ENCODE measurements around the gene KIF13A. TPM values are rescaled to one million over a fixed set of nuclear protein-coding genes. Genes with fewer than 3 reads are reported as not detected.
"Not testable (repeated sequence)": the region's sequence is repeated elsewhere in the genome, so short reads cannot be mapped to it uniquely, and the experiment has no call there.

The KIF13A gene
- total RNA-seq, 1 donor from 2014 or later = 59.0 TPM

DNA sequence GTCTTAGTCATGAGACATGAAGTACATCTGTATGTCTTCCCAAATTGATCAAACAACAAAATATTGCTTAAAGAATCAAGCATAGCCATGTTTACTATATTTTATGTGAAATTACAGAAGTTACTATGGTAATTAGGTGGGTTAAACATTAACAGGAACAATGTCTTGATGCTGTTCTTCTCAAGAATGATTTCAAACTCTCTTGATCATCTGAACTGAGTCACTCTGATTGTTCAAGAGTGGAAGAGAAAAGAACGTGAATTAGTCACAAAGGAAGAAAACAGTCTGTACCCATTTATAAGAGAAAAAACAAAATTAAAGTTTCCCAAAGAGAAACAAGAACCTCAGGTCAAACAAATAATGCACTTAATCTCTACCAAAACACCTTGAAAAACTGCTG, 218.6 kb downstream of the KIF13A start:
- H3K36me3 ChIP-seq = peaks cover 75% of the 10 kb centered on the region
- ATAC-seq = no peak
- no peaks in the 10 kb centered on the region for H3K9me3 ChIP-seq
- H3K4me1 ChIP-seq = no peaks in the 10 kb centered on the region
- DNase-seq = no peak
- TF ChIP-seq, protein P1, sequence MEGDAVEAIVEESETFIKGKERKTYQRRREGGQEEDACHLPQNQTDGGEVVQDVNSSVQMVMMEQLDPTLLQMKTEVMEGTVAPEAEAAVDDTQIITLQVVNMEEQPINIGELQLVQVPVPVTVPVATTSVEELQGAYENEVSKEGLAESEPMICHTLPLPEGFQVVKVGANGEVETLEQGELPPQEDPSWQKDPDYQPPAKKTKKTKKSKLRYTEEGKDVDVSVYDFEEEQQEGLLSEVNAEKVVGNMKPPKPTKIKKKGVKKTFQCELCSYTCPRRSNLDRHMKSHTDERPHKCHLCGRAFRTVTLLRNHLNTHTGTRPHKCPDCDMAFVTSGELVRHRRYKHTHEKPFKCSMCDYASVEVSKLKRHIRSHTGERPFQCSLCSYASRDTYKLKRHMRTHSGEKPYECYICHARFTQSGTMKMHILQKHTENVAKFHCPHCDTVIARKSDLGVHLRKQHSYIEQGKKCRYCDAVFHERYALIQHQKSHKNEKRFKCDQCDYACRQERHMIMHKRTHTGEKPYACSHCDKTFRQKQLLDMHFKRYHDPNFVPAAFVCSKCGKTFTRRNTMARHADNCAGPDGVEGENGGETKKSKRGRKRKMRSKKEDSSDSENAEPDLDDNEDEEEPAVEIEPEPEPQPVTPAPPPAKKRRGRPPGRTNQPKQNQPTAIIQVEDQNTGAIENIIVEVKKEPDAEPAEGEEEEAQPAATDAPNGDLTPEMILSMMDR (IDR thresholded peaks at IDR 0.05) = no peak
- intact Hi-C loops (cut with DNase I) = no loop called here
- H3K27ac ChIP-seq = no peak overlapping the region
- H3K27me3 ChIP-seq = no peaks in the 10 kb centered on the region
- H3K4me3 ChIP-seq = no peak overlapping the region

DNA sequence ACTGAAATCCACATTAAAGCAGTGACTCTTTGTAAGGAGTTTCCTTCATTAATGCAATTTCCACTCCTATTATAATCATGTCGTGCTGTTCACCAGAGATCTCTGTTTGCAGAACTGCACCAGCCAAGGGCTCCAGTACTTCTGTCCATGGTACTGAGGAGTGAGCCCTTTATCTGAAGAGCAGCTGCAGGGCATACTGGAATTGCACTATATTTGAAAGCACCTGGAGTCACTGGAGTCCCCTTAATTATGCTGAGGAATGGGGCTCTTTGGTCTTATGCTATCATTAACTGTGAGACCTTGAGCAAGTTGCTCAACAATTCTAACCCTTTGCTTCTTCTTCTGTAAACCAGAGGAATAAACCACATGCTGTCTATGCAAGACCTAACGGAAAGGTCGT, 219.0 kb downstream of the KIF13A start:
- Histone ChIP-seq H3K4me1 (no peaks in the 10 kb centered on the region), H3K27ac (no peak overlapping the region), H3K27me3 (no peaks in the 10 kb centered on the region), H3K4me3 (no peak overlapping the region), H3K9me3 (no peaks in the 10 kb centered on the region), H3K36me3 (peaks cover 75% of the 10 kb centered on the region)
- intact Hi-C loops (cut with DNase I) = no loop called here
- DNase-seq (no peak), ATAC-seq (no peak)
- TF ChIP-seq, protein P1 (IDR thresholded peaks at IDR 0.05) = no peak

DNA sequence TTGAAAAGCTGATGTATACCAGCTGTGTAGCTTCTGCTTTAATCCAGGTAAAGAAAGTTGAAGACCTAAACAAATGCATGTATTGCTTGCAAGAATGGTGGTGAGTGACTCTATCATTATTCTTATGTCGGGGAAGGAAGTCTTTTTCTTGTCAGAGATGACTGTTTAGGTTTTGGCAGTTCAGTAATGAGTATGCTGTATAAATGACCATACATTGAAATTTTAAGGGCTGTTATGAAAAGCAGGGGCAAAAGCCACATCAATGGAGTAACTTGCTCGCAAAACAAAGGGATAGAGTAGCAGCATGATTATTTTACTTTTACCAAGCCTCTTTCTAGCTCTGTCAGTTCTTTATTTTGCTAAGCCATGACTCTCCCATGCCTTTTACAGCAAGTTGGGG, 224.8 kb downstream of the KIF13A start:
- H3K4me3 ChIP-seq = no peak overlapping the region
- no peak overlapping the region for H3K27ac ChIP-seq
- H3K4me1 ChIP-seq = no peaks in the 10 kb centered on the region
- ATAC-seq (no peak), DNase-seq (no peak)
- peaks cover 49% of the 10 kb centered on the region for H3K36me3 ChIP-seq
- TF ChIP-seq, protein P1 (IDR thresholded peaks at IDR 0.05) = no peak
- H3K27me3 ChIP-seq = no peaks in the 10 kb centered on the region
- H3K9me3 ChIP-seq = no peaks in the 10 kb centered on the region
- intact Hi-C loops (cut with DNase I) = no loop called here

DNA sequence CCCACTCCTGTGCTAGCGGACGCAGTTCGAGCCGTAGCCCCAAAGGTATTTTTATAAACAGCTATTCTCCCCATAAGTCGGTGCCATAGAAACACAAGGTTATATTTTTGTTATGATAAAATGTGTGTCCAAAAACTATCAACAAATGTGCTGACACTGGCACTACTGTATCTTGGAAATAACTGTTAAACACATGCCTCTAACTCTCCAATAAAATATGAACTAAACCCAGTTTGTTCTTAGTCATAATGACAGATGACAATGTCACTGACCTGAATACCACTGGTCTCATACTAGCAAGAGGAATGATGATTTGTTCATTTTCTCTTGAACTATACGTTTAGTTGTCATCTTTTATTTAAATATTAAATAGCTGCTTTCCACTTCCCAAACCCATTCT, 229.3 kb downstream of the KIF13A start:
- no peaks in the 10 kb centered on the region for H3K9me3 ChIP-seq
- H3K27ac ChIP-seq = no peak overlapping the region
- no peaks in the 10 kb centered on the region for H3K27me3 ChIP-seq
- no peaks in the 10 kb centered on the region for H3K4me1 ChIP-seq
- intact Hi-C loops (cut with DNase I) = no loop called here
- no peak for ATAC-seq
- TF ChIP-seq, protein P1 (IDR thresholded peaks at IDR 0.05) = no peak
- no peak for DNase-seq
- H3K36me3 ChIP-seq = peaks cover 29% of the 10 kb centered on the region
- H3K4me3 ChIP-seq = no peak overlapping the region

DNA sequence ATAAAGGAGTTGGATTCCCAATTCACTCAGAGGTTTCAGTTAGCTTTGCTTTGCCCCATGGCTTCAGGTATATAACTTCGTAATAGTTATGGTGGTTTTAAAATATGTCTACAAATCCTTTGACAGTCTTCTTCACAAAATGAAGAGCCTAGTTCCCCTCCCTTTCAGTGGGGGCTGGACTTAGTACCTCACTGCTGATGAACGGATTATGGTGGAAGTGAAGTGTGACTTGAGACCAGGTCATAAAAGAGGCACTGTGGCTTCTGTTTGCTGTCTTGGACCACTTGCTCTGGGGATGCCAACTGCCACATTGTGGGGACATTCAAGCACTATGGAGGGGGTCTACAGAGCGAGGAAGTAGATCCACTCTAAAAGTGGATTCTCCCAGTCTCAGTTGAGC, 233.2 kb downstream of the KIF13A start:
- H3K27me3 ChIP-seq = no peaks in the 10 kb centered on the region
- H3K36me3 ChIP-seq = peaks cover 11% of the 10 kb centered on the region
- no peak for DNase-seq
- intact Hi-C loops (cut with DNase I) = no loop called here
- H3K9me3 ChIP-seq = no peaks in the 10 kb centered on the region
- ATAC-seq = no peak
- H3K4me3 ChIP-seq = no peak overlapping the region
- TF ChIP-seq, protein P1 (IDR thresholded peaks at IDR 0.05) = no peak
- no peaks in the 10 kb centered on the region for H3K4me1 ChIP-seq
- H3K27ac ChIP-seq = no peak overlapping the region

DNA sequence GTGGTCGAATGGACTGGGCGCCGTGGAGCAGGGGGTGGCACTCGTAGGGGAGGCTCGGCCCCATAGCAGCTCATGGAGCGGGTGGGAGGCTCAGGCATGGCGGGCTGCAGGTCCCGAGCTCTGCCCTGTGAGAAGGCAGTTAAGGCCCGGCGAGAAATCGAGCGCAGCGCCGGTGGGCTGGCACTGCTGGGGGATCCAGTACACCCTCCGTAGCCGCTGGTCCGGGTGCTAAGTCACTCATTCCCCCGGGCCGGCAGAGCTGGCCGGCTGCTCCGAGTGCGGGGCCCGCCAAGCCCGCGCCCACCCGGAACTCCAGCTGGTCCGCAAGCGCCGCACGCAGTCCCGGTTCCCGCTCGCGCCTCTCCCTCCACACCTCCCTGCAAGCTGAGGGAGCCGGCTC, 242.1 kb downstream of the KIF13A start:
- H3K4me1 ChIP-seq; H3K36me3 ChIP-seq; H3K27me3 ChIP-seq; intact Hi-C loops (cut with DNase I); ATAC-seq; H3K4me3 ChIP-seq; H3K9me3 ChIP-seq; H3K27ac ChIP-seq; DNase-seq: not testable (repeated sequence)

DNA sequence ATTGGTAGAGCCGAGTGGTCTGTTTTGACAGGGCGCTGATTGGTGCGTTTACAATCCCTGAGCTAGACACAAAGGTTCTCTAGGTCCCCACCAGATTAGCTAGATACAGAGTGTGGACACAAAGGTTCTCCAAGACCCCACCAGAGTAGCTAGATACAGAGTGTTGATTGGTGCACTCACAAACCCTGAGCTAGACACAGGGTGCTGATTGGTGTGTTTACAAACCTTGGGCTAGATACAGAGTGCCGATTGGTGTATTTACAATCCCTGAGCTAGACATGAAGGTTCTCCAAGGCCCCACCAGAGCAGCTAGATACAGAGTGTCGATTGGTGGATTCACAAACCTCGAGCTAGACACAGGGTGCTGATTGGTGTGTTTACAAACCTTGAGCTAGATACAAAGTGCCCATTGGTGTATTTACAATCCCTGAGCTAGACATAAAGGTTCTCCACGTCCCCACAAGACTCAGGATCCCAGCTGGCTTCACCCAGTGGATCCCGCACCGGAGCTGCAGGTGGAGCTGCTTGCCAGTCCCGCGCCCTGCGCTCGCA, 242.6 kb downstream of the KIF13A start:
- ATAC-seq; H3K4me1 ChIP-seq; H3K36me3 ChIP-seq; DNase-seq; H3K27me3 ChIP-seq; intact Hi-C loops (cut with DNase I); H3K27ac ChIP-seq; H3K4me3 ChIP-seq; H3K9me3 ChIP-seq: not testable (repeated sequence)

All from upper lobe of right lung (tissue), 1 donor.